HEK293T (cell line): ENCODE results near the gene TEX38.

ENCODE experiments used
- BHLHE40 ChIP-seq: fragments of 450-650 bp; IDR thresholded peaks from 2 replicates; pipeline ENCODE4 v1.6.1; 2016; ENCODE audit warnings: mild to moderate bottlenecking, moderate library complexity, borderline replicate concordance
- ELF4 ChIP-seq: fragments of 450-650 bp; IDR thresholded peaks from 2 replicates; pipeline ENCODE4 v1.6.1; 2017; ENCODE audit warnings: antibody characterized with exemption
- FOXA1 ChIP-seq: fragments of 450-650 bp; IDR thresholded peaks from 2 replicates; pipeline ENCODE4 v1.6.1; 2016; ENCODE audit warnings: mild to moderate bottlenecking
- FOXK2 ChIP-seq: fragments of 450-650 bp; IDR thresholded peaks from 2 replicates; pipeline ENCODE4 v1.6.1; 2016; ENCODE audit warnings: mild to moderate bottlenecking
- SP1 ChIP-seq: fragments of 450-650 bp; IDR thresholded peaks from 2 replicates; pipeline ENCODE4 v1.6.1; 2017
- SUZ12 ChIP-seq: fragments of 450-650 bp; IDR thresholded peaks from 2 replicates; pipeline ENCODE4 v1.6.1; 2016; ENCODE audit warnings: mild to moderate bottlenecking
- TARDBP ChIP-seq: fragments of 450-650 bp; IDR thresholded peaks from 2 replicates; pipeline ENCODE4 v1.6.1; 2016
- ZNF384 ChIP-seq: fragments of 450-650 bp; IDR thresholded peaks from 2 replicates; pipeline ENCODE4 v1.6.1; 2016

DNA sequence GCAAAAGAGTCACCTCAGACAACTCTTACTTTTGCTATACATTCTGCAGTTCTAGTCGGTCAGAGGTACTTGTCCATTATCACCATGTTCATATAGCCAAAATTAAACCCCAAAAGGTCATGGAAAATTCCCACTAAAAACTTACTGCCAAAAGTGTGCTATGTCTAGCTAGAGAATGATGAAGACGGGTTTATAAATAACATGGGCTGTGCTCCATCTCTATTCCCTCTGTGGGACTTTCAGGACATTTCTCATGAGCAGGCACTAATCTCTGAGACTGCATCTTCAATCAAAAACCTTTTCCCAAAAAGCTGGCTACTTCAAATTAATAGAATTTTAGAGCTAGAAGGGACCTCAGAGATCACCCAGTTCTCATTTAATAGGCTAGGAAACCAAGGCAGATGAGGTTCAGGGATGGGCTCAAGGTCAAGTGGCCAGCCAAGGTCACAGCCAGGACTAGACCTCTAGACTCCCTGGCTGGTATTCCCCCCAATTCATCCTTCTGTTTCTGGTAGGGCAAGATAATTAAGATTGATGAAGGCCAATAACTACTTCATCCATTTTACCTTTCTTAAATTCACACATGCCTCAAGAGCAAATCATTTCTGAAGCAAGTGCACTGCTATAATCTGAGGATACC, 34.1 kb upstream of the TEX38 start:
- TF ChIP-seq BHLHE40 (no peak), SP1 (no peak), SUZ12 (no peak), ELF4 (no peak), FOXK2 (no peak), ZNF384 (no peak), TARDBP (no peak), FOXA1 (no peak)
